DND-41 (cell line): ENCODE data around the gene EPHA1.

Experiments
- ATAC-seq: fragments of 200-7000 bp; cut with Tn5 transposase; 3 replicates; pipeline ENCODE4 v1.9.1; 2021; ENCODE audit warnings: low read depth; ENCODE audit not compliant: insufficient read depth
- DNase-seq: peaks from one replicate; pipeline ENCODE4 v3.0.0-alpha.2; 2020
- H2AFZ ChIP-seq: 2 replicates; pipeline ENCODE4 v1.6.0; 2012; ENCODE audit warnings: low read depth, low read length
- H3K27ac ChIP-seq: 2 replicates; pipeline ENCODE4 v1.5.1; 2012; ENCODE audit warnings: low read length, inconsistent platforms
- H3K27me3 ChIP-seq: fragments of 200-600 bp; sonication (generic); 2 replicates; pipeline ENCODE4 v1.6.0; 2012; ENCODE audit warnings: low read length, mild to moderate bottlenecking, inconsistent platforms; ENCODE audit not compliant: insufficient read depth, poor library complexity
- H3K36me3 ChIP-seq: 2 replicates; pipeline ENCODE4 v1.5.1; 2012; ENCODE audit warnings: low read length, inconsistent platforms; ENCODE audit not compliant: insufficient read depth
- H3K4me1 ChIP-seq: 2 replicates; pipeline ENCODE4 v1.5.1; 2012; ENCODE audit warnings: mild to moderate bottlenecking, low read length; ENCODE audit not compliant: insufficient read depth
- H3K4me2 ChIP-seq: 2 replicates; pipeline ENCODE4 v1.6.0; 2012; ENCODE audit warnings: mild to moderate bottlenecking, moderate library complexity, low read length, inconsistent platforms; ENCODE audit not compliant: insufficient read depth
- H3K4me3 ChIP-seq, 2 experiments: fragments of 200-600 bp in 1 of 2; shearing (Covaris generic) in 1 of 2; 2 replicates each; pipeline ENCODE4 v1.5.1; 2012 to 2016; ENCODE audit warnings: inconsistent platforms in 2 of 2, low read length in 2 of 2, mild to moderate bottlenecking in 2 of 2, low read depth in 1 of 2, moderate library complexity in 1 of 2
- H3K79me2 ChIP-seq: 2 replicates; pipeline ENCODE4 v1.6.0; 2012; ENCODE audit warnings: low read length, inconsistent platforms; ENCODE audit not compliant: insufficient read depth
- H3K9ac ChIP-seq: 2 replicates; pipeline ENCODE4 v1.6.0; 2012; ENCODE audit warnings: low read depth, mild to moderate bottlenecking, inconsistent platforms, low read length, moderate library complexity
- H3K9me3 ChIP-seq: 2 replicates; pipeline ENCODE4 v1.5.1; 2012; ENCODE audit warnings: low read length, moderate library complexity, mild to moderate bottlenecking, inconsistent platforms; ENCODE audit not compliant: insufficient read depth, severe bottlenecking
- H4K20me1 ChIP-seq: 2 replicates; pipeline ENCODE4 v1.6.0; 2012; ENCODE audit warnings: low read length; ENCODE audit not compliant: insufficient read depth
- CTCF ChIP-seq: IDR thresholded peaks from 2 replicates; pipeline ENCODE4 v1.5.1; 2012; ENCODE audit warnings: borderline replicate concordance, low read length, moderate library complexity, mild to moderate bottlenecking; ENCODE audit not compliant: poor library complexity, severe bottlenecking; ENCODE audit errors: extremely low read depth
- EZH2 ChIP-seq: IDR thresholded peaks from 3 replicates; pipeline ENCODE4 v1.6.1; 2012; ENCODE audit warnings: borderline replicate concordance, low read depth, mild to moderate bottlenecking, moderate library complexity, low read length, inconsistent platforms; ENCODE audit not compliant: severe bottlenecking

The EPHA1 gene

GRCh38 chr7:143384661-143385631 is 23.7 kb downstream of the EPHA1 start:
- Histone ChIP-seq H3K79me2 (no peaks in the 10 kb centered on the region), H3K4me3 (no peak overlapping the region), H3K9me3 (no peaks in the 10 kb centered on the region), H3K4me2 (no peak overlapping the region), H2AFZ (no peak overlapping the region), H4K20me1 (no peaks in the 10 kb centered on the region), H3K27ac (no peak overlapping the region), H3K4me1 (peaks cover 9% of the 10 kb centered on the region), H3K27me3 (no peaks in the 10 kb centered on the region), H3K36me3 (no peaks in the 10 kb centered on the region), H3K9ac (no peak overlapping the region)
- no peak for DNase-seq
- no peak for ATAC-seq
- no peak for TF ChIP-seq EZH2

- no peak overlapping the region for H3K4me3 ChIP-seq
- H3K9me3 ChIP-seq: no peaks in the 10 kb centered on the region
- no peaks in the 10 kb centered on the region for H3K27me3 ChIP-seq
- DNase-seq (no peak), ATAC-seq (no peak)
- H3K79me2 ChIP-seq: no peaks in the 10 kb centered on the region
- H3K4me1 ChIP-seq: peaks cover 16% of the 10 kb centered on the region
- H3K36me3 ChIP-seq: no peaks in the 10 kb centered on the region
- no peaks in the 10 kb centered on the region for H4K20me1 ChIP-seq
- no peak overlapping the region for H3K27ac ChIP-seq
- no peak overlapping the region for H2AFZ ChIP-seq
- no peak for TF ChIP-seq CTCF
- TF ChIP-seq EZH2: no peak
- no peak overlapping the region for H3K4me2 ChIP-seq
- H3K9ac ChIP-seq: no peak overlapping the region
These were observed 24.5 kb downstream of the EPHA1 start for GRCh38 chr7:143384148-143384547.

GRCh38 chr7:143383642-143383957 is 25.1 kb downstream of the EPHA1 start:
- Histone ChIP-seq H2AFZ (no peak overlapping the region), H3K9ac (no peak overlapping the region), H3K4me1 (peaks cover 16% of the 10 kb centered on the region), H3K9me3 (no peaks in the 10 kb centered on the region), H4K20me1 (no peaks in the 10 kb centered on the region), H3K4me2 (no peak overlapping the region), H3K27me3 (no peaks in the 10 kb centered on the region), H3K79me2 (no peaks in the 10 kb centered on the region), H3K4me3 (no peak overlapping the region), H3K36me3 (no peaks in the 10 kb centered on the region), H3K27ac (no peak overlapping the region)
- ATAC-seq (no peak), DNase-seq (no peak)
- no peak for TF ChIP-seq CTCF

GRCh38 chr7:143382791-143383641 is 25.6 kb downstream of the EPHA1 start:
- DNase-seq (no peak), ATAC-seq (no peak)
- no peaks in the 10 kb centered on the region for H3K79me2 ChIP-seq
- no peaks in the 10 kb centered on the region for H3K9me3 ChIP-seq
- no peak overlapping the region for H3K9ac ChIP-seq
- no peaks in the 10 kb centered on the region for H3K27me3 ChIP-seq
- H3K4me2 ChIP-seq: no peak overlapping the region
- H3K36me3 ChIP-seq: no peaks in the 10 kb centered on the region
- TF ChIP-seq CTCF: no peak
- TF ChIP-seq EZH2: no peak
- peaks cover 16% of the 10 kb centered on the region for H3K4me1 ChIP-seq
- no peak overlapping the region for H2AFZ ChIP-seq
- no peak overlapping the region for H3K4me3 ChIP-seq
- H4K20me1 ChIP-seq: no peaks in the 10 kb centered on the region
- no peak overlapping the region for H3K27ac ChIP-seq
